Neural progenitor cell (in vitro differentiated cells): ENCODE measurements around the gene ARHGAP26. TPM values are rescaled to one million over a fixed set of nuclear protein-coding genes. Genes with fewer than 3 reads are reported as not detected.

Experiments used
- DNase-seq: peaks from one replicate; pipeline ENCODE4 v3.0.0-alpha.2; 2016; ENCODE audit warnings: low spot score
- H2AFZ ChIP-seq: fragments of 200-600 bp; sonication (generic); replicated peaks from 2 replicates; pipeline ENCODE4 v1.6.1; 2016; ENCODE audit warnings: antibody characterized with exemption
- H3F3A ChIP-seq: fragments of 200-600 bp; sonication (generic); 2 replicates; pipeline ENCODE4 v1.6.1; 2016; ENCODE audit warnings: antibody characterized with exemption, low read depth
- H3K27ac ChIP-seq: fragments of 200-600 bp; sonication (generic); 2 replicates; pipeline ENCODE4 v1.5.1; 2016; ENCODE audit warnings: mild to moderate bottlenecking
- H3K27me3 ChIP-seq: fragments of 200-600 bp; sonication (generic); 2 replicates; pipeline ENCODE4 v1.6.1; 2016; ENCODE audit warnings: mild to moderate bottlenecking, moderate library complexity
- H3K36me3 ChIP-seq: fragments of 200-600 bp; sonication (generic); 2 replicates; pipeline ENCODE4 v1.5.1; 2016
- H3K4me1 ChIP-seq: fragments of 200-600 bp; sonication (generic); 2 replicates; pipeline ENCODE4 v1.6.1; 2016; ENCODE audit warnings: mixed run types
- H3K4me2 ChIP-seq: fragments of 200-600 bp; sonication (generic); 2 replicates; pipeline ENCODE4 v1.6.1; 2016
- H3K4me3 ChIP-seq: fragments of 200-600 bp; sonication (generic); 2 replicates; pipeline ENCODE4 v1.5.1; 2016
- H3K79me2 ChIP-seq: fragments of 200-600 bp; sonication (generic); 2 replicates; pipeline ENCODE4 v1.6.1; 2016; ENCODE audit warnings: low read depth
- H3K9ac ChIP-seq: fragments of 200-600 bp; sonication (generic); 2 replicates; pipeline ENCODE4 v1.6.1; 2016
- H3K9me3 ChIP-seq: fragments of 200-600 bp; sonication (generic); 2 replicates; pipeline ENCODE4 v1.5.1; 2016; ENCODE audit warnings: low read depth
- H4K20me1 ChIP-seq: fragments of 200-600 bp; sonication (generic); 2 replicates; pipeline ENCODE4 v1.6.1; 2016; ENCODE audit warnings: low read depth
- H3K27ac Mint-ChIP-seq: 3 replicates; pipeline ENCODE4 v1.8.0; 2021; ENCODE audit warnings: mixed read lengths
- H3K27me3 Mint-ChIP-seq: 2 replicates; pipeline ENCODE4 v1.8.0; 2022; ENCODE audit warnings: low read depth, mild to moderate bottlenecking, inconsistent platforms, moderate library complexity, mixed read lengths; ENCODE audit not compliant: insufficient read depth
- H3K36me3 Mint-ChIP-seq: 3 replicates; pipeline ENCODE4 v1.8.0; 2021; ENCODE audit warnings: mixed read lengths
- H3K4me1 Mint-ChIP-seq: 3 replicates; pipeline ENCODE4 v1.8.0; 2021; ENCODE audit warnings: mixed read lengths
- H3K4me3 Mint-ChIP-seq: 3 replicates; pipeline ENCODE4 v1.8.0; 2021; ENCODE audit warnings: mild to moderate bottlenecking, moderate library complexity, mixed read lengths
- H3K9me3 Mint-ChIP-seq: 3 replicates; pipeline ENCODE4 v1.8.0; 2020; ENCODE audit warnings: mixed read lengths
- EZH2 ChIP-seq: fragments of 200-600 bp; sonication (generic); IDR thresholded peaks from 2 replicates; pipeline ENCODE4 v1.6.1; 2017; ENCODE audit warnings: antibody characterized with exemption, mild to moderate bottlenecking, moderate library complexity
- EZH2phosphoT487 ChIP-seq: fragments of 200-600 bp; sonication (generic); IDR thresholded peaks from 2 replicates; pipeline ENCODE4 v1.6.1; 2017; ENCODE audit warnings: antibody characterized with exemption
- total RNA-seq: library from RNA; depleted of rRNA; stranded (reverse); fragments of >200 nt; gene quantifications from 2 replicates; pipeline ENCODE4 v1.2.3, GENCODE V29; 2015; ENCODE audit warnings: low replicate concordance
- TF ChIP-seq, protein P1 (sequence below): fragments of 200-600 bp; sonication (generic); IDR thresholded peaks from 2 replicates; pipeline ENCODE4 v1.5.1; 2017; ENCODE audit warnings: antibody characterized with exemption, mild to moderate bottlenecking

ARHGAP26 gene
- total RNA-seq, 1 donor from 2014 or later = 7.0 TPM

DNA sequence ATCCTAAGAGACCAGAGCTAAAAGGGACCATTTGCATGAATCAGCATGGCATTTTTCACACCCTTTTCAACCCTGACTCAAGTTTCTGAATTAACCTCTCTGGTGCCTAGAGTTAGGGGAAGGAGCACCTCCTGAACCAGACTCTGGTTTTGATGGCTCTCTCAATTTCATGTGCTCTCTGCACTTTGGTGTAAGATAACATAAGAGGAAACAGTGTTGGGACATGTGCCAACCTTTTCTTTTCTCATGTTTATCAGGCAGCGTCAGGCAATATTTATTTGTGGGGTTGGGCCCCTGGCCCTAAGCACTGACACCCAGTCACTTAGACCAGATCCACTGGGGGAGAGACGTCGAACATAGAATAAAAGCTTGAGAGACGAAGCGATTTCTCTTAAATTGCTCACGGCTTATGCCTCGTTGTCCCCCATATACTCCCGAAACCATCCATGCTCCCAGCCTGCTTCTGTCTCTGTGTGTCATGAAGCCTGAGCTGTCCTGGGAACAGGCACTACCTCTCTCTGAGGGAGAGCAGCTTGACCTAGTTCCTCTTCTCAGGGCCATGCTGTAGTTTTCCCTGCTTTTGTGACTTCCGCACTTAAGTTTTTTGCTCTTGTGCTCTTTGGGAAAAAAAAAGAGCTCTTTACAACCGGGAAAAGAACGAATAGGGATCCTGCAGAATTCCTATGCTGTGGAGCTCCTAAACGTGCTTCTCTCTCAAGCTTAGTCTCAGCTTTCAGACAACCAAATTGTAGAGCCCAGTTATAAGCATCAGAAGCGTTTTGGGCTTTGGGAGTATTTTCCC lies 437.6 kb downstream of the ARHGAP26 start:
- Histone ChIP-seq H3K4me1 (no peaks in the 10 kb centered on the region), H3K27ac (no peak overlapping the region), H4K20me1 (no peaks in the 10 kb centered on the region), H3K9me3 (no peaks in the 10 kb centered on the region), H3K4me2 (no peak overlapping the region), H3K9ac (no peak overlapping the region), H3K27me3 (no peaks in the 10 kb centered on the region), H2AFZ (no peak overlapping the region), H3K4me3 (no peak overlapping the region), H3K36me3 (no peaks in the 10 kb centered on the region), H3F3A (no peaks in the 10 kb centered on the region), H3K79me2 (no peaks in the 10 kb centered on the region)
- no peak overlapping the region for H3K4me3 Mint-ChIP-seq
- H3K27me3 Mint-ChIP-seq = peaks cover 5% of the 10 kb centered on the region
- no peak for DNase-seq
- H3K9me3 Mint-ChIP-seq = peaks cover 2% of the 10 kb centered on the region
- no peaks in the 10 kb centered on the region for H3K36me3 Mint-ChIP-seq
- TF ChIP-seq EZH2phosphoT487 = no peak
- TF ChIP-seq, protein P1, sequence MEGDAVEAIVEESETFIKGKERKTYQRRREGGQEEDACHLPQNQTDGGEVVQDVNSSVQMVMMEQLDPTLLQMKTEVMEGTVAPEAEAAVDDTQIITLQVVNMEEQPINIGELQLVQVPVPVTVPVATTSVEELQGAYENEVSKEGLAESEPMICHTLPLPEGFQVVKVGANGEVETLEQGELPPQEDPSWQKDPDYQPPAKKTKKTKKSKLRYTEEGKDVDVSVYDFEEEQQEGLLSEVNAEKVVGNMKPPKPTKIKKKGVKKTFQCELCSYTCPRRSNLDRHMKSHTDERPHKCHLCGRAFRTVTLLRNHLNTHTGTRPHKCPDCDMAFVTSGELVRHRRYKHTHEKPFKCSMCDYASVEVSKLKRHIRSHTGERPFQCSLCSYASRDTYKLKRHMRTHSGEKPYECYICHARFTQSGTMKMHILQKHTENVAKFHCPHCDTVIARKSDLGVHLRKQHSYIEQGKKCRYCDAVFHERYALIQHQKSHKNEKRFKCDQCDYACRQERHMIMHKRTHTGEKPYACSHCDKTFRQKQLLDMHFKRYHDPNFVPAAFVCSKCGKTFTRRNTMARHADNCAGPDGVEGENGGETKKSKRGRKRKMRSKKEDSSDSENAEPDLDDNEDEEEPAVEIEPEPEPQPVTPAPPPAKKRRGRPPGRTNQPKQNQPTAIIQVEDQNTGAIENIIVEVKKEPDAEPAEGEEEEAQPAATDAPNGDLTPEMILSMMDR = no peak
- TF ChIP-seq EZH2 = no peak
- peaks cover 7% of the 10 kb centered on the region for H3K4me1 Mint-ChIP-seq
- no peak overlapping the region for H3K27ac Mint-ChIP-seq

DNA sequence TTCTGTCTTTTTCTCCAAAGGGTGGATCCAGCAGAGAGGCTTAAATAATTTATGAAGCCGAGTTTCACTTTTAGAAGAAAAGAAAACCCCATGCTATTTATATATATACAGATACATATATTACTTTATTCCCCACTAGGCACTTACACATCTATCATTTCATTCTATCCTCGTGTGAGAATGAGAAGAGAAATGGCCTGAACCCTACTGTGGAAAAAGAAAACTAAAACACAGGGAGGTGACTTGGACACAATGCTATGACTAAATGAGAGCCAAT lies 438.1 kb downstream of the ARHGAP26 start:
- H3F3A ChIP-seq = no peaks in the 10 kb centered on the region
- peaks cover 2% of the 10 kb centered on the region for H3K4me1 ChIP-seq
- no peak overlapping the region for H3K9ac ChIP-seq
- Mint-ChIP-seq H3K27me3 (peaks cover 7% of the 10 kb centered on the region), H3K36me3 (no peaks in the 10 kb centered on the region), H3K27ac (no peak overlapping the region), H3K4me1 (peaks cover 10% of the 10 kb centered on the region), H3K4me3 (no peak overlapping the region), H3K9me3 (no peaks in the 10 kb centered on the region)
- H3K79me2 ChIP-seq = no peaks in the 10 kb centered on the region
- H3K27ac ChIP-seq = no peak overlapping the region
- no peak overlapping the region for H2AFZ ChIP-seq
- H3K9me3 ChIP-seq = no peaks in the 10 kb centered on the region
- no peak for DNase-seq
- no peak overlapping the region for H3K4me2 ChIP-seq
- H3K4me3 ChIP-seq = no peak overlapping the region
- TF ChIP-seq EZH2phosphoT487 (no peak), EZH2 (no peak)
- no peaks in the 10 kb centered on the region for H3K27me3 ChIP-seq
- H3K36me3 ChIP-seq = no peaks in the 10 kb centered on the region
- H4K20me1 ChIP-seq = no peaks in the 10 kb centered on the region

DNA sequence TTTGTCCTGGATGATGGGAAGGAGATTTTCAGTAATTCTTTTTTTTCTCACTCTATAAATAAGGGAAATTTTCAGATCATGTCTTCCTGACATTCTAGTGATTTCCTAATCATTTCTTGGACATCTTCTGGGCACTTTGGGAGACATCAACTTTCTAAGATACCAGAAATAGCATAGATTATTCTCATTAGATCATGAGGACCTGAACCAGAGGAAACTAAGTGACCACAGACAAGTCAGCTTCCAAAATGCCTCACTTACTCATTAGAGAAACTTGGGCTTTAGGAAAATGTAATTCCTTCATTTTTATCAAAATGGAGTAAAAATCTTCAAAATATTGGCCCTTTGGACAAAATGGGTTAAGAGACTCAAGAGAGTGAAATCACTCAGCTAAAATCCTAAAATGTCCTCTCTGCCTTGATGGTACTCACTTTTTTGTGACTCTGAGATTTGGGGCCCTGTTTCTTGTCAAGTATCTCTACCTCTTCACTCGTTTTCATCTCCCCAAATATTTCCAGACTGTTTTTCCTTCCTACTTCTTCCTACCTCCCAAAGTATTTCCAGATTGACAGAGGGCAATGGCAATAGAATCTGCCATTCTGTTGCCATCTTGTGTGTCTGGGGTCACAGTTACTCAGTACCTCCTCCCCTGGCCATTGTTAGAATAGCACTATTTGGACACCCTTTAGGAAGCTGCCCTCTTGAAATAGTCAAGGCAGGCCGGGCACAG lies 438.8 kb downstream of the ARHGAP26 start:
- Histone ChIP-seq H2AFZ (no peak overlapping the region), H3K27me3 (no peaks in the 10 kb centered on the region), H3K4me3 (no peak overlapping the region), H3K36me3 (no peaks in the 10 kb centered on the region), H3K9ac (no peak overlapping the region), H3K4me1 (peaks cover 8% of the 10 kb centered on the region), H3K9me3 (no peaks in the 10 kb centered on the region), H3K27ac (no peak overlapping the region), H3F3A (no peaks in the 10 kb centered on the region), H3K4me2 (no peak overlapping the region), H3K79me2 (no peaks in the 10 kb centered on the region), H4K20me1 (no peaks in the 10 kb centered on the region)
- DNase-seq = no peak
- Mint-ChIP-seq H3K9me3 (no peaks in the 10 kb centered on the region), H3K36me3 (no peaks in the 10 kb centered on the region), H3K27me3 (peaks cover 8% of the 10 kb centered on the region), H3K4me1 (peaks cover 16% of the 10 kb centered on the region), H3K4me3 (no peak overlapping the region), H3K27ac (no peak overlapping the region)
- TF ChIP-seq EZH2phosphoT487 (no peak), EZH2 (no peak)
- TF ChIP-seq, protein P1 = peak; percentile 27

DNA sequence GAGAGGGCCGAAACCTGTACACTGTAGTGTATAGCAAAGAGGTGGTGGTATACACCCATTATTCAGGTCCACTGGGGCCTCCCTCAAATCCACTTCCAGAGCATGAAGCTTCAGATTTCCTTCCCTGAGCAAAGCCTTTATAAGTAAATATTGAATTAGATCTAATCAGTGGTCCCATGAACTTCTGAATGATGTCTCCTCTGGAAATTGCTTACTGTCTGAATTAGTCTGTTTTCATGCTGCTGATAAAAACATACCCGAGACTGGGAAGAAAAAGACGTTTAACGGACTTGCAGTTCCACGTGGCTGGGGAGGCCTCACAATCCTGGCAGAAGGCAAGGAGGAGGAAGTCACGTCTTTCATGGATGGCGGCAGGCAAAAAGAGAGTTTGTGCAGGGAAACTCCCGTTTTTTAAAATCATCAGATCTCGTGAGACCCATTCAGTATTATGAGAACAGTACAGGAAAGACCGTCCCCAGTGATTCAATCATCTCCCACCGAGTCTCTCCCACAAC lies 439.8 kb downstream of the ARHGAP26 start:
- no peaks in the 10 kb centered on the region for H4K20me1 ChIP-seq
- no peak overlapping the region for H2AFZ ChIP-seq
- no peaks in the 10 kb centered on the region for H3K27me3 ChIP-seq
- no peaks in the 10 kb centered on the region for H3F3A ChIP-seq
- no peak overlapping the region for H3K4me3 Mint-ChIP-seq
- H3K27ac Mint-ChIP-seq = no peak overlapping the region
- H3K4me2 ChIP-seq = no peak overlapping the region
- peaks cover 18% of the 10 kb centered on the region for H3K4me1 ChIP-seq
- no peak overlapping the region for H3K4me3 ChIP-seq
- H3K4me1 Mint-ChIP-seq = peaks cover 26% of the 10 kb centered on the region
- H3K9ac ChIP-seq = no peak overlapping the region
- H3K9me3 Mint-ChIP-seq = no peaks in the 10 kb centered on the region
- peaks cover 8% of the 10 kb centered on the region for H3K27me3 Mint-ChIP-seq
- no peak for DNase-seq
- H3K36me3 ChIP-seq = no peaks in the 10 kb centered on the region
- H3K79me2 ChIP-seq = no peaks in the 10 kb centered on the region
- H3K36me3 Mint-ChIP-seq = no peaks in the 10 kb centered on the region
- H3K9me3 ChIP-seq = no peaks in the 10 kb centered on the region
- TF ChIP-seq, protein P1 = no peak
- TF ChIP-seq EZH2phosphoT487 (no peak), EZH2 (no peak)
- no peak overlapping the region for H3K27ac ChIP-seq
